Pancreas (tissue), 10 donors: ENCODE data around the gene TMEM123. TPM values are rescaled to one million over a fixed set of nuclear protein-coding genes. Genes with fewer than 3 reads are reported as not detected.
A peak's percentile ranks its signal among the peaks of the same experiment; 100 is the strongest.

Experiments
- ATAC-seq, 4 donors: fragments of 200-7000 bp; cut with Tn5 transposase; one replicate each; pipeline versions ENCODE4 v1.8.0 to v1.9.1; 2020; ENCODE audit warnings: mild to moderate bottlenecking in 4 of 4, moderate library complexity in 4 of 4
- DNase-seq, 6 donors: peaks; one replicate each; pipeline ENCODE4 v3.0.0-alpha.2; 2020
- FAIRE-seq: peaks from 2 replicates; lab custom pipeline; 2012; peaks lifted over from hg19 to GRCh38; lab: Jason Lieb, UNC
- H3K27ac ChIP-seq, 4 donors: fragments of 200-600 bp; sonication (generic); 1 replicate in 3 of 4; 2 replicates in 1 of 4; pipeline versions ENCODE4 v1.5.0 to v1.8.0; 2020
- H3K27me3 ChIP-seq, 4 donors: fragments of 200-600 bp; one replicate each; pipeline ENCODE4 v1.8.0; 2021
- H3K36me3 ChIP-seq, 3 donors: fragments of 200-600 bp; sonication (generic) in 1 of 3; one replicate each; pipeline versions ENCODE4 v1.5.0 to v1.8.0; 2020 to 2021
- H3K4me1 ChIP-seq, 3 donors: fragments of 200-600 bp; one replicate each; pipeline ENCODE4 v1.8.0; 2021
- H3K4me3 ChIP-seq, 4 donors: fragments of 200-600 bp; sonication (generic) in 2 of 4; one replicate each; pipeline versions ENCODE4 v1.5.0 to v1.8.0; 2020 to 2021
- H3K9me3 ChIP-seq, 4 donors: fragments of 200-600 bp; one replicate each; pipeline ENCODE4 v1.8.0; 2021
- WGBS, 2 donors: extraction: QIAGEN DNeasy Blood & Tissue Kit; methylation state at CpG; one replicate each; pipeline ENCODE4 v1.1.7; 2013; 5-methylcytosine and 5-hydroxymethylcytosine counted together
- intact Hi-C, 3 donors: fragments of 100-400 bp; cut with DNase I; formaldehyde crosslinking; loops; one replicate each; pipeline versions ENCODE4 v1.11.1 to v1.14.2; 2022
- polyA plus RNA-seq, 2 donors: library from polyadenylated mRNA; stranded (reverse); fragments of 200-250 nt; gene quantifications; one replicate each; pipeline ENCODE4 v1.2.3, GENCODE V29; 2013
- total RNA-seq, 6 donors: library from RNA; stranded (reverse); fragmentation: NEBNext Ultra II Directional in 4 of 6; extraction: Animal tissue kit (Norgen Biotek cat#: 25700) in 4 of 6; gene quantifications; one replicate each; pipeline versions ENCODE4 v1.2.1 to v1.2.4, GENCODE V29; 2021 to 2023
- TF ChIP-seq, protein P1 (sequence below), 4 donors: fragments of 200-600 bp; sonication (generic) in 3 of 4; IDR thresholded peaks; one replicate each; pipeline versions ENCODE4 v1.5.0 to v1.8.0; 2021; ENCODE audit warnings: antibody characterized with exemption in 4 of 4
- donor health status: healthy with polysubstance abuse.
- donor health status: DM: no; HTN: no; CAD: no; lungs with moderate emphysema.
- donor health status: DM: no; HTN: no; CAD: no.
- donor health status: control.
- donor health status: control.
- donor health status: Bipolar disorder and iron deficiency.
- donor health status: DM: yes; HTN: yes; CAD: no.
- donor health status: DM: no; HTN: no; CAD: no.
- donor health status: DM: no; HTN: no; CAD: no.
- donor health status: DM: yes; HTN: yes; CAD: no.

TMEM123 gene
- total and polyA plus RNA-seq, 8 donors, result 18.7 to 122 (median 55.2) TPM

- peaks cover 16 to 33% (median 27%) of the 10 kb centered on the region in 3 donors for H3K4me1 ChIP-seq
- H3K4me3 ChIP-seq, result no peak overlapping the region
- intact Hi-C loops, result no loop called here
- H3K36me3 ChIP-seq, result no peaks in the 10 kb centered on the region
- H3K27me3 ChIP-seq, result no peaks in the 10 kb centered on the region
- no peak for FAIRE-seq
- TF ChIP-seq, protein P1, sequence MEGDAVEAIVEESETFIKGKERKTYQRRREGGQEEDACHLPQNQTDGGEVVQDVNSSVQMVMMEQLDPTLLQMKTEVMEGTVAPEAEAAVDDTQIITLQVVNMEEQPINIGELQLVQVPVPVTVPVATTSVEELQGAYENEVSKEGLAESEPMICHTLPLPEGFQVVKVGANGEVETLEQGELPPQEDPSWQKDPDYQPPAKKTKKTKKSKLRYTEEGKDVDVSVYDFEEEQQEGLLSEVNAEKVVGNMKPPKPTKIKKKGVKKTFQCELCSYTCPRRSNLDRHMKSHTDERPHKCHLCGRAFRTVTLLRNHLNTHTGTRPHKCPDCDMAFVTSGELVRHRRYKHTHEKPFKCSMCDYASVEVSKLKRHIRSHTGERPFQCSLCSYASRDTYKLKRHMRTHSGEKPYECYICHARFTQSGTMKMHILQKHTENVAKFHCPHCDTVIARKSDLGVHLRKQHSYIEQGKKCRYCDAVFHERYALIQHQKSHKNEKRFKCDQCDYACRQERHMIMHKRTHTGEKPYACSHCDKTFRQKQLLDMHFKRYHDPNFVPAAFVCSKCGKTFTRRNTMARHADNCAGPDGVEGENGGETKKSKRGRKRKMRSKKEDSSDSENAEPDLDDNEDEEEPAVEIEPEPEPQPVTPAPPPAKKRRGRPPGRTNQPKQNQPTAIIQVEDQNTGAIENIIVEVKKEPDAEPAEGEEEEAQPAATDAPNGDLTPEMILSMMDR (IDR thresholded peaks at IDR 0.05), result no peak
- no peak overlapping the region for H3K27ac ChIP-seq
- DNase-seq, result no peak
- ATAC-seq, result no peak
- H3K9me3 ChIP-seq, result no peaks in the 10 kb centered on the region
These were observed 18.9 kb upstream of the TMEM123 start for GRCh38 chr11:102471474-102471873.

DNA sequence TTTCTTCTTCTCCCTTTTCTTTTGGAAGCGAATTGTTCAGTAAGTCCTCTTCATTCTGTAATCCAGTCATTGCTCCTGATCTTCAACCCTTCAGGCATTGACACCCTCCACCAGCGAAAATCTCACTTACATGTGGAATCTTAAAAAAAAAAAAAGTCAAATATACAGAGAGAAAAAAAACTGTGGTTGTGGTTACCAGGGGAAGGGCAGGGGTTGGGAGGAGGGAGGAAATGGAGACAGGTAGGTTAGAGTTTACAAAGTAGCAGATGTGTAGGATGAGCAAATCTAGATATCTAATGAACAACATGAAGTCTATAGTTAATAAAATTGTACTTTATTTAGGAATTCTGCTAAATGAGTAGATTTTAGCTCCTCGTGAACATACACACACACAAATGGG lies 17.7 kb upstream of the TMEM123 start:
- H3K4me3 ChIP-seq, result no peak overlapping the region
- no peaks in the 10 kb centered on the region for H3K36me3 ChIP-seq
- H3K4me1 ChIP-seq, result peaks cover 16 to 28% (median 25%) of the 10 kb centered on the region in 3 donors
- TF ChIP-seq, protein P1 (IDR thresholded peaks at IDR 0.05), result no peak
- H3K27ac ChIP-seq, result no peak overlapping the region
- no peak for ATAC-seq
- WGBS, 2 donors, result 95 to 96% methylated on average over 3 of the region's 3 CpGs
- H3K27me3 ChIP-seq, result no peaks in the 10 kb centered on the region
- no peaks in the 10 kb centered on the region for H3K9me3 ChIP-seq
- DNase-seq, result no peak
- no peak for FAIRE-seq
- intact Hi-C loops, result no loop called here

DNA sequence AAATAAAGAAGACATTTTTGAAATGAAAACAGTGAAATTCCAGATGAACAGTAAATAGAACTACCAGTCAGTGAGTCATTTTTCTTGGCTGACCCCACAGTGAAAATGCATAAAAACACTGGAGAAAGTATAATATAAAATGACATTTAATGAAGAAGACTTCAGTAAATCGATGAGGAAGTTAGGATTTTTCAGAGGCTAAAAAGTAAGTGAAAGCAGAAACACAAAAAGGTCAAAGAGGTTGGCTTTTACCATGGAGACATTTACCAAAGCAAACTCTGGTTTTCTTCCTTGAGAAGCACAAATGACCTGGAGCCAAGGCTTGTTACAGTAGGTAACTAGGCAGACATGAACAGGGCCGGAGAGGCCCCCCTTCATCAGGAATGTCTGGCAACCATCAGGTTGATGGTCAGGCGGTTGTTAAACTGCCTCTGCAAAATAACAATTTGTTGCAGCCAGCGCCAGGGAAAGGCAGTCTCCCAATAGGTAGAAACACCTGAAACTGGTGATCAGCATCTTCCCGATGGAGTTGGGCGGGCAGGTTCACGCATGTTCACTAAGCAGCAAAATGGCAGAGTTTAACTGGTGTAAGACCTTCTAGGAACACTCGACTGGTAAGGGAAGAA lies 16.7 kb upstream of the TMEM123 start:
- H3K27me3 ChIP-seq, result no peaks in the 10 kb centered on the region
- peak in 1 of 6 donors; percentile 22 for DNase-seq
- intact Hi-C loops, result no loop called here
- peak; percentile 12 to 49 (median 34) for ATAC-seq
- 81 to 86% methylated on average over 8 of the region's 8 CpGs for WGBS, 2 donors
- peak overlapping the region in 2 of 4 donors; percentile 69 to 74 for H3K27ac ChIP-seq
- no peaks in the 10 kb centered on the region for H3K9me3 ChIP-seq
- FAIRE-seq, result no peak
- H3K4me3 ChIP-seq, result no peak overlapping the region
- peaks cover 16 to 32% (median 25%) of the 10 kb centered on the region in 3 donors for H3K4me1 ChIP-seq
- TF ChIP-seq, protein P1 (IDR thresholded peaks at IDR 0.05), result no peak
- H3K36me3 ChIP-seq, result no peaks in the 10 kb centered on the region

DNA sequence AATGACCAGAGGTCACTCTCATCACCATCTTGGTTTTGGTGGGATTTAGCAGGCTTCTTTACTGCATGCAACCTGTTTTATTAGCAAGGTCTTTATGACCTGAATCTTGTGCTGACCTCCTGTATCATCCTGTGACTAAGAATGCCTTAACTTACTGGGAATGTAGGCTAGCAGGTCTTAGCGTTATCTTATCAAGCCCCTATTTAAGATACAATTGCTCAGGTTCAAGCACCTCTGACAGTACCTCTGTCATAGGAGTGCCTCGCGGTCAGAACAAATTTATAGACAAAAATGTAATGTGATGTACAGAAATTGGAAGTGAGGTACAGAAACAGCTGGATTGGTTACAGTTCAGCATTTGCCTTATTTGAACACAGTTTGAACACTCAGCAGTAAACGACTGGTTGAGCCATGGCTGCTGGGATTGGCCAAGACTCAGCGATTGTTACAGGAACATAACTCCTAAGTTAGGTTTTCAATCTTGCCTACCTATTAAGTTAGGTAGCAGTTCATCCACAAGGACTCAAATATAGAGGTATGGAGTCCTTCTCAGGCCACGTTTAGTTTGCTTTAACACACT lies 16.1 kb upstream of the TMEM123 start:
- H3K9me3 ChIP-seq, result no peaks in the 10 kb centered on the region
- no peak overlapping the region for H3K4me3 ChIP-seq
- peak overlapping the region in 2 of 4 donors; percentile 69 to 74 for H3K27ac ChIP-seq
- no peaks in the 10 kb centered on the region for H3K27me3 ChIP-seq
- H3K36me3 ChIP-seq, result no peaks in the 10 kb centered on the region
- ATAC-seq (peak in 1 of 4 donors; percentile 23), FAIRE-seq (no peak), DNase-seq (no peak)
- intact Hi-C loops, result no loop called here
- H3K4me1 ChIP-seq, result peaks cover 16 to 32% (median 25%) of the 10 kb centered on the region in 3 donors
- TF ChIP-seq, protein P1 (IDR thresholded peaks at IDR 0.05), result no peak
- WGBS, 2 donors, result 64 to 65% methylated on average over 6 of the region's 6 CpGs
